ENCODE measurements around the gene SH2D3C. TPM values are rescaled to one million over a fixed set of nuclear protein-coding genes. Genes with fewer than 3 reads are reported as not detected.

SH2D3C gene
- total and polyA plus RNA-seq, 10 of the 15 experiments (the other 5 are each of a cell fraction or from before 2014, with no cell fraction given) = 1.2 to 23.5 (median 16.2) TPM

DNA sequence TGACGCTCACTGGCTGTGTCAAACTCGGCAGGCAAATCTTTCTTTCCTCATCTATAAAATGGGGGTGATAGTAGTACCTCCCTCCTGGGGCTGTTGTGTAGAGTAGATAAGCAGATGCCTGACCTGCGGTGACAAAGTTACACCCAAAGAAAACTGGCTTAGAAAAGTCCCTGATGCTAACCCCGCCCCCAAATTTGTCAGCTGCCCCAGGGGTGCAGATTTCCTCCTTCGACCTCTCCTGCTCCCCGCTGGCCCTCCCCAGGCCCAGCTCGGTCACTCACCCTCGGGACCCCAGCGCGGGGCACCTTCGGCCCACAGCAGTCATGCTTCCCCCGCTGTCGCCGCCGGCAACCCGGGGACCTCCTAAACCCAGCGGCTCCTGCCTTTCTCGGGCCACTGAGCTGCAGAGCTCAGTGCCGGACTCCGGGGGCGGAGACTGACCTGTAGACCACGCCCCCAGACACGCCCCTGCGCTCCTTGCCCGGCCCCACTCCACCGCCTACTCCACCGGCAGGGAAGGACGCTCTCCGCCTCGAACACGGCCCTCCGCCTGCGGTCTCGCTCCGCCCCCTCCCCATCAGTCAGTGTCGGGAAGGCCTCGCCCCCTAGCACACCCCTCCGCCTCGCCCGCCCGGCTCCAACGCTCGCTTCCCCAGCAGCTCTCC lies 7.4 kb downstream of the SH2D3C start (continued):
- TF ChIP-seq SRF (IDR thresholded peaks at IDR 0.05; ENCODE audit: low read depth in 2 of 2, low read length in 2 of 2) = no peak
- TF ChIP-seq FOXK2 (IDR thresholded peaks at IDR 0.05) = no peak
- no peak for TF ChIP-seq SMARCA5 (IDR thresholded peaks at IDR 0.05)
- no peak for TF ChIP-seq SIX5 (IDR thresholded peaks at IDR 0.05; ENCODE audit: low read depth, low read length, severe bottlenecking)

GRCh38 chr9:127770583-127770904 lies 7.9 kb downstream of the SH2D3C start:
- in situ Hi-C loops (cut with MboI) = no loop called here
- Histone ChIP-seq H3K9me3 (replicated peaks; ENCODE audit: control insufficient read depth, insufficient read depth, low read length) (no peaks in the 10 kb centered on the region), H3K9ac (ENCODE audit: control insufficient read depth, insufficient read depth, low read length) (peak overlapping the region; percentile 21), H3K27ac (ENCODE audit: control insufficient read depth, insufficient read depth) (peak overlapping the region; percentile 23; the same call in 1 of the 2 replicates), H2AFZ (ENCODE audit: control insufficient read depth, low read depth, low read length) (no peak overlapping the region), H3K4me2 (ENCODE audit: control insufficient read depth, insufficient read depth) (peak overlapping the region; percentile 65), H3K79me2 (ENCODE audit: control insufficient read depth, insufficient read depth, low read length) (peaks cover 13% of the 10 kb centered on the region), H3K27me3 (replicated peaks in 1 of 2; ENCODE audit: control insufficient read depth in 2 of 2, insufficient read depth in 2 of 2, low read length in 1 of 2) (no peaks in the 10 kb centered on the region), H4K20me1 (ENCODE audit: control insufficient read depth, insufficient read depth) (peaks cover 3% of the 10 kb centered on the region; the same call in 1 of the 2 replicates), H3K4me3 (peak overlapping the region; percentile 79), H3K4me1 (ENCODE audit: control insufficient read depth, insufficient read depth, low read length) (peaks cover 24% of the 10 kb centered on the region), H3K36me3 (ENCODE audit: control insufficient read depth in 2 of 2, insufficient read depth in 2 of 2, low read length in 1 of 2) (peaks cover 5 to 34% of the 10 kb centered on the region in 2 experiments)
- CTCF ChIA-PET = interaction anchor here (0.9 to 9.2 kb wide), 9 partner anchors 8 to 146 kb away, joined by 3 to 75 read pairs (median 8); partner anchors contain the start of genes CDK9, SH2D3C, ST6GALNAC4 and TOR2A
- BruUV-seq (replicated peaks) = no TSS peak
- SMC1A ChIA-PET (ENCODE audit: uncharacterized antibody, unreplicated experiment) = interaction anchor here (0.8 to 1.9 kb wide), 7 partner anchors 9 to 151 kb away, joined by 3 to 26 read pairs (median 5); partner anchors contain the start of genes CDK9 and TOR2A
- POLR2A ChIA-PET = interaction anchor here (0.6 to 3.6 kb wide), 13 partner anchors 9 to 329 kb away, joined by 3 to 42 read pairs (median 6); partner anchors contain the start of genes CDK9, FPGS, ST6GALNAC4 and TOR2A
- ATAC-seq = no peak
- FAIRE-seq = no peak
- RAD21 ChIA-PET (ENCODE audit: unreplicated experiment) = interaction anchor here (0.6 to 7.6 kb wide), 10 partner anchors 9 to 225 kb away, joined by 3 to 61 read pairs (median 7); partner anchors contain the start of genes CDK9 and TOR2A
- intact Hi-C loops (cut with micrococcal nuclease; ENCODE audit: unreplicated experiment) = no loop called here
- DNase-seq (ENCODE audit: low read depth, low spot score) = no peak
- TF ChIP-seq, protein P1, sequence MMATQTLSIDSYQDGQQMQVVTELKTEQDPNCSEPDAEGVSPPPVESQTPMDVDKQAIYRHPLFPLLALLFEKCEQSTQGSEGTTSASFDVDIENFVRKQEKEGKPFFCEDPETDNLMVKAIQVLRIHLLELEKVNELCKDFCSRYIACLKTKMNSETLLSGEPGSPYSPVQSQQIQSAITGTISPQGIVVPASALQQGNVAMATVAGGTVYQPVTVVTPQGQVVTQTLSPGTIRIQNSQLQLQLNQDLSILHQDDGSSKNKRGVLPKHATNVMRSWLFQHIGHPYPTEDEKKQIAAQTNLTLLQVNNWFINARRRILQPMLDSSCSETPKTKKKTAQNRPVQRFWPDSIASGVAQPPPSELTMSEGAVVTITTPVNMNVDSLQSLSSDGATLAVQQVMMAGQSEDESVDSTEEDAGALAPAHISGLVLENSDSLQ (IDR thresholded peaks at IDR 0.05) = no peak
- TF ChIP-seq MAX (IDR thresholded peaks at IDR 0.05; ENCODE audit: low read depth, low read length) = no peak
- no peak for TF ChIP-seq NBN (IDR thresholded peaks at IDR 0.05)
- TF ChIP-seq SUPT20H (IDR thresholded peaks at IDR 0.05; ENCODE audit: borderline replicate concordance, control insufficient read depth, low read depth, low read length) = no peak
- TF ChIP-seq TAF1 (IDR thresholded peaks at IDR 0.05; ENCODE audit: borderline replicate concordance, low read depth, low read length) = 0 out of 2 replicates have a peak, but pooled peaks have one; percentile 13
- no peak for TF ChIP-seq TARDBP (IDR thresholded peaks at IDR 0.05; ENCODE audit: borderline replicate concordance)
- TF ChIP-seq CREB1 (IDR thresholded peaks at IDR 0.05; ENCODE audit: low read depth) = no peak
- TF ChIP-seq IRF4 (IDR thresholded peaks at IDR 0.05; ENCODE audit: low read depth, low read length) = no peak
- WGBS (ENCODE audit: insufficient coverage, insufficient replicate concordance, low lambda C conversion rate, missing lambda C conversion rate) = 14% methylated on average over 3 of the region's 3 CpGs

Measured in GM12878 (cell line).